ENCODE data around the gene KIAA0232.

Gene KIAA0232

GRCh38 chr4:6763330-6763851 is 19.1 kb upstream of the KIAA0232 start:
- H3K27me3 ChIP-seq (ENCODE audit: insufficient read depth, low read length) = peaks cover 10% of the 10 kb centered on the region
- no peak overlapping the region for H2AFZ ChIP-seq (ENCODE audit: low read depth, low read length)
- no peaks in the 10 kb centered on the region for H3K36me3 ChIP-seq (ENCODE audit: insufficient read depth, low read length)
- no peaks in the 10 kb centered on the region for H3K9me3 ChIP-seq (ENCODE audit: low read length)
- no peak overlapping the region for H3K4me3 ChIP-seq (ENCODE audit: low read length)
- peaks cover 4% of the 10 kb centered on the region for H3K4me1 ChIP-seq (ENCODE audit: insufficient read depth, low read length)

GRCh38 chr4:6764976-6765620 is 17.4 kb upstream of the KIAA0232 start:
- Histone ChIP-seq H3K36me3 (ENCODE audit: insufficient read depth, low read length) (no peaks in the 10 kb centered on the region), H3K27me3 (ENCODE audit: insufficient read depth, low read length) (peaks cover 16% of the 10 kb centered on the region), H2AFZ (ENCODE audit: low read depth, low read length) (no peak overlapping the region), H3K9me3 (ENCODE audit: low read length) (no peaks in the 10 kb centered on the region), H3K4me3 (ENCODE audit: low read length) (no peak overlapping the region), H3K4me1 (ENCODE audit: insufficient read depth, low read length) (peaks cover 4% of the 10 kb centered on the region)

- H3K36me3 ChIP-seq (ENCODE audit: insufficient read depth, low read length) = no peaks in the 10 kb centered on the region
- H2AFZ ChIP-seq (ENCODE audit: low read depth, low read length) = no peak overlapping the region
- peaks cover 16% of the 10 kb centered on the region for H3K27me3 ChIP-seq (ENCODE audit: insufficient read depth, low read length)
- H3K9me3 ChIP-seq (ENCODE audit: low read length) = no peaks in the 10 kb centered on the region
- no peak overlapping the region for H3K4me3 ChIP-seq (ENCODE audit: low read length)
- peaks cover 4% of the 10 kb centered on the region for H3K4me1 ChIP-seq (ENCODE audit: insufficient read depth, low read length)
Measured at GRCh38 chr4:6765703-6766102, 16.8 kb upstream of the KIAA0232 start.

- no peak overlapping the region for H2AFZ ChIP-seq (ENCODE audit: low read depth, low read length)
- H3K36me3 ChIP-seq (ENCODE audit: insufficient read depth, low read length) = no peaks in the 10 kb centered on the region
- no peaks in the 10 kb centered on the region for H3K9me3 ChIP-seq (ENCODE audit: low read length)
- H3K27me3 ChIP-seq (ENCODE audit: insufficient read depth, low read length) = peaks cover 6% of the 10 kb centered on the region
- H3K4me1 ChIP-seq (ENCODE audit: insufficient read depth, low read length) = no peaks in the 10 kb centered on the region
- H3K4me3 ChIP-seq (ENCODE audit: low read length) = no peak overlapping the region
Measured at GRCh38 chr4:6767386-6767747, 15.2 kb upstream of the KIAA0232 start.

- Histone ChIP-seq H3K9me3 (ENCODE audit: low read length) (no peaks in the 10 kb centered on the region), H3K36me3 (ENCODE audit: insufficient read depth, low read length) (no peaks in the 10 kb centered on the region), H2AFZ (ENCODE audit: low read depth, low read length) (no peak overlapping the region), H3K4me3 (ENCODE audit: low read length) (no peak overlapping the region), H3K27me3 (ENCODE audit: insufficient read depth, low read length) (peaks cover 6% of the 10 kb centered on the region), H3K4me1 (ENCODE audit: insufficient read depth, low read length) (no peaks in the 10 kb centered on the region)
Measured at GRCh38 chr4:6767748-6768538, 14.6 kb upstream of the KIAA0232 start.

GRCh38 chr4:6768539-6768905 is 14.0 kb upstream of the KIAA0232 start:
- Histone ChIP-seq H3K36me3 (ENCODE audit: insufficient read depth, low read length) (no peaks in the 10 kb centered on the region), H3K27me3 (ENCODE audit: insufficient read depth, low read length) (peaks cover 6% of the 10 kb centered on the region), H3K4me3 (ENCODE audit: low read length) (no peak overlapping the region), H3K4me1 (ENCODE audit: insufficient read depth, low read length) (no peaks in the 10 kb centered on the region), H2AFZ (ENCODE audit: low read depth, low read length) (no peak overlapping the region), H3K9me3 (ENCODE audit: low read length) (no peaks in the 10 kb centered on the region)

- H3K4me3 ChIP-seq (ENCODE audit: low read length) = no peak overlapping the region
- no peak overlapping the region for H2AFZ ChIP-seq (ENCODE audit: low read depth, low read length)
- H3K36me3 ChIP-seq (ENCODE audit: insufficient read depth, low read length) = no peaks in the 10 kb centered on the region
- peaks cover 6% of the 10 kb centered on the region for H3K27me3 ChIP-seq (ENCODE audit: insufficient read depth, low read length)
- no peaks in the 10 kb centered on the region for H3K9me3 ChIP-seq (ENCODE audit: low read length)
- no peaks in the 10 kb centered on the region for H3K4me1 ChIP-seq (ENCODE audit: insufficient read depth, low read length)
Measured at GRCh38 chr4:6769233-6769988, 13.1 kb upstream of the KIAA0232 start.

- H3K9me3 ChIP-seq (ENCODE audit: low read length) = no peaks in the 10 kb centered on the region
- no peaks in the 10 kb centered on the region for H3K4me1 ChIP-seq (ENCODE audit: insufficient read depth, low read length)
- no peak overlapping the region for H3K4me3 ChIP-seq (ENCODE audit: low read length)
- H3K27me3 ChIP-seq (ENCODE audit: insufficient read depth, low read length) = peaks cover 8% of the 10 kb centered on the region
- no peak overlapping the region for H2AFZ ChIP-seq (ENCODE audit: low read depth, low read length)
- H3K36me3 ChIP-seq (ENCODE audit: insufficient read depth, low read length) = no peaks in the 10 kb centered on the region
Measured at GRCh38 chr4:6769989-6770420, 12.5 kb upstream of the KIAA0232 start.

GRCh38 chr4:6770581-6771228 is 11.8 kb upstream of the KIAA0232 start:
- H3K27me3 ChIP-seq (ENCODE audit: insufficient read depth, low read length) = peaks cover 9% of the 10 kb centered on the region
- no peaks in the 10 kb centered on the region for H3K36me3 ChIP-seq (ENCODE audit: insufficient read depth, low read length)
- no peak overlapping the region for H3K4me3 ChIP-seq (ENCODE audit: low read length)
- no peaks in the 10 kb centered on the region for H3K9me3 ChIP-seq (ENCODE audit: low read length)
- H3K4me1 ChIP-seq (ENCODE audit: insufficient read depth, low read length) = no peaks in the 10 kb centered on the region
- H2AFZ ChIP-seq (ENCODE audit: low read depth, low read length) = no peak overlapping the region

- Histone ChIP-seq H3K27me3 (ENCODE audit: insufficient read depth, low read length) (peaks cover 9% of the 10 kb centered on the region), H3K4me3 (ENCODE audit: low read length) (no peak overlapping the region), H3K9me3 (ENCODE audit: low read length) (no peaks in the 10 kb centered on the region), H3K4me1 (ENCODE audit: insufficient read depth, low read length) (no peaks in the 10 kb centered on the region), H2AFZ (ENCODE audit: low read depth, low read length) (no peak overlapping the region), H3K36me3 (ENCODE audit: insufficient read depth, low read length) (no peaks in the 10 kb centered on the region)
Measured at GRCh38 chr4:6771229-6771671, 11.3 kb upstream of the KIAA0232 start.

GRCh38 chr4:6772223-6772928 is 10.2 kb upstream of the KIAA0232 start:
- H2AFZ ChIP-seq (ENCODE audit: low read depth, low read length) = no peak overlapping the region
- no peak overlapping the region for H3K4me3 ChIP-seq (ENCODE audit: low read length)
- H3K36me3 ChIP-seq (ENCODE audit: insufficient read depth, low read length) = no peaks in the 10 kb centered on the region
- H3K4me1 ChIP-seq (ENCODE audit: insufficient read depth, low read length) = no peaks in the 10 kb centered on the region
- peaks cover 9% of the 10 kb centered on the region for H3K27me3 ChIP-seq (ENCODE audit: insufficient read depth, low read length)
- H3K9me3 ChIP-seq (ENCODE audit: low read length) = no peaks in the 10 kb centered on the region

GRCh38 chr4:6773106-6773505 is 9.4 kb upstream of the KIAA0232 start:
- H3K4me3 ChIP-seq (ENCODE audit: low read length) = no peak overlapping the region
- no peak overlapping the region for H2AFZ ChIP-seq (ENCODE audit: low read depth, low read length)
- H3K9me3 ChIP-seq (ENCODE audit: low read length) = no peaks in the 10 kb centered on the region
- H3K4me1 ChIP-seq (ENCODE audit: insufficient read depth, low read length) = peaks cover 3% of the 10 kb centered on the region
- H3K27me3 ChIP-seq (ENCODE audit: insufficient read depth, low read length) = peaks cover 9% of the 10 kb centered on the region
- no peaks in the 10 kb centered on the region for H3K36me3 ChIP-seq (ENCODE audit: insufficient read depth, low read length)

Data from neuron (in vitro differentiated cells).